Fibroblast of skin of scalp (primary cell): ENCODE data around the gene ST8SIA1.
"Not testable (repeated sequence)": the region's sequence is repeated elsewhere in the genome, so short reads cannot be mapped to it uniquely, and the experiment has no call there.

Experiments
- DNase-seq: peaks from one replicate; pipeline ENCODE4 v3.0.0-alpha.2; 2013

The ST8SIA1 gene

GRCh38 chr12:22160396-22161003 lies 174.0 kb downstream of the ST8SIA1 start:
- DNase-seq: no peak

- DNase-seq: not testable (repeated sequence)
Observed at GRCh38 chr12:22149286-22149685, 185.2 kb downstream of the ST8SIA1 start.

GRCh38 chr12:22146686-22147085 lies 187.8 kb downstream of the ST8SIA1 start:
- DNase-seq: not testable (repeated sequence)
